Hematopoietic multipotent progenitor cell treated with erythropoietin and hydrocortisone succinate and interleukin-3 and kit ligand, for 17 days (in vitro differentiated cells): ENCODE measurements around the gene R3HCC1L.

ENCODE experiments used
- DNase-seq: peaks from one replicate; pipeline ENCODE4 v3.0.0-alpha.2; 2015; ENCODE audit warnings: low spot score

R3HCC1L gene

DNA sequence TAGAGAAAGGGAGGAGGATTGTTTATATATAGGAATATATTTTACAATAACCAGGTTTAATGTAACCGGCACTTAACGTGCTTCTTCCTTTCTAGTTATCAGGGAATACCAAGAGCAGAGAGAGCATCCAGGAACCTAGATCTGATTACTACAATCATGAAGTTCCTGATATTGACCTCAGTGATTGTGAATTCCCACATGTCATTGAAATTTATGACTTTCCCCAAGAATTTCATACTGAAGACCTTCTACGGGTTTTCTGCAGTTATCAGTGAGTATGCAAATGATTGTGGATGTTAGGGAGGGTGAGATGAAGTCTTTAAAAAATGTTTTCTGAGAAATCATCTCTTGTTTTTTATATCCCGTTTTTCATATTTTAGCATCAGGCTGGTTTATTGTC lies 97.0 kb downstream of the R3HCC1L start:
- DNase-seq: no peak

DNA sequence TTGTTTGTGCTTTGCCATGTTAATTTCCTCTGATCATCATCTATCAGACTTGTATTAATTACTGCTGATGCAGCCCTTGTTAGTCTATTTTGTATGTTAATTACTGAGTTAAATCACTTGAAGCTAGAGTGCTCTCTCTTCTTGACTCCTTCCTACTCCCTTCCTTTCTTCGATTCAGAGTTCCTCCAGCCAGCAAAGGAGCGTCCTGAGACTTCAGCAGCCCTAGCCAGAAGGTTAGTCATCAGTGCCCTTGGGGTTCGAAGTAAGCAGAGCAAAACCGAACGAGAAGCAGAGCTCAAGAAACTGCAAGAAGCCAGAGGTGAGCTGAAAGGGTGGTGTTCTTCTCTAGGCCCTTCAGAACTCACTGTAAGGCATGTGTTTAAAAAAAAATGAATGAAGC lies 101.4 kb downstream of the R3HCC1L start:
- DNase-seq: peak; percentile 56

DNA sequence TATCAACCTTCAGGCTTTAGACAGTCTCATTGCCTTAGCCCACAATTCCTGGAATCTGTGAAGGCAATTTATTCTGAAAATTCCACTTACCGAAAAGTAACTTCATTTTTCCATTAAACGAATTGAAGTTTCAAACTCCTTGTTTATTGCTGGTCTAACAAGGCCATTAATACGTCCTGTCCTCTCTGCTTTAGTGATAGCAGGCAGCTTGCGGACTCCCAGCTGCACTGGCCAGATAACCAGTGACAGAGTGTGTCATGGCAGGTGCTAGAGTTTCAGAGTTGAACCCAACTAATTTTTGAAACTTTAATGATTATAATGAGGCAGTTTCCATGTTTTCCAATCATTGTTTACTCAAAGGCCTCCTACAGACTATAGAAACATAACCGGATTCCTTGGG lies 102.4 kb downstream of the R3HCC1L start:
- DNase-seq: peak; percentile 87

DNA sequence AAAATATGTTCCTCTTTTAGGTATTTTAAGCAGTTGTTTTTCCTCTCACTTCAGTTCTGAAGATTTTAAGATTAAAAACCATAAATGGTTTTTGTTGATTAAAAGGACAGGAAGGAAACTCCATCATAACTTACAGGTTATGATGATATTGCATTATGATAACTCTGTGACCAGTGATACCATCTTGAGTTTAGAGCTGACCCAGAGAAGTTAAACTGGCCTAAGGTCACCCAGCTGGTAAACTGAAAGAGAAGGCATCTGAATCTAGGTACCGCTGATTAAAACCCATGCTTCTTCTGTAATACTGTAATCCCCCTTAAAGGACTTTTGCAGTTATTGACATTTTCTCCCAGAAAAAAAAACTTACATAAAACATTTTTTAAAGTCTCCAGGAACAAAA lies 103.9 kb downstream of the R3HCC1L start:
- DNase-seq: peak; percentile 42

DNA sequence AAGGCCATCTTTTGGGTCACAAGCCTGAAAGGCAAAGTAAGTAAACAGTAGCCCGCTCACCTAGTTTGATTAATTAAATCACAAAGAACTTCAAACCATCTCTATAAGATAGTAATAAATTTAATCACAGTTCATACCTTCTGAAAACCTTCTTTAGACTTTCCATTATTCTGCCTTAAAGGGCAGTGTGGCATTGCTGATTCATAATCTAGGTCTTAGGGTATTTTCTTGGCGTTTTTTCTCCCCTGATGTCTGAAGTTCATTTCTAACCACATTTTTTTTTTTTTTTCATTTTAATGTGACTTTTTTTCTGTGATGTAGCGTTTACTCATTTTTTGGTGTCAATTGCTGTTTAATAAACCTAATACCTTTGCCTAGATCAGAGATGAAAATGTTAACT lies 106.1 kb downstream of the R3HCC1L start:
- DNase-seq: no peak

DNA sequence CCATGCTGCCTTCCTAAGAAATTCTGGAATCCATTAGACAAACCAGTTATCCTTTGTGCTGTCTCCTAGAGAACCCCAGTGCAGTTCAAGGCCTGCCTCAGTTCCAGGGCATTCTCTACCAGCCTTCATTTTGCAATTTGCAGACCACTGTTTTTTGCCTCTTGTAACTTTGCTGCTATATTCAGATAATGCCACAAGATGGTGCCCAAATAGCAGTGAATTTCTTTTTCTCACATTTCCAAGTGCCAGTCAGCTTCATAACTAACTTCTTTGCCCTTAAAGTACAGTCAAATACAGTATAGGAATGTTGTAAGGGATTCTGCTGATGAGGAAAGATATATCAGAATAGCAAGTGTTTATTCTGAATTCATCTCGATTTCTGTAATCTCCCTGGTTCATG lies 108.4 kb downstream of the R3HCC1L start:
- DNase-seq: peak; percentile 68

DNA sequence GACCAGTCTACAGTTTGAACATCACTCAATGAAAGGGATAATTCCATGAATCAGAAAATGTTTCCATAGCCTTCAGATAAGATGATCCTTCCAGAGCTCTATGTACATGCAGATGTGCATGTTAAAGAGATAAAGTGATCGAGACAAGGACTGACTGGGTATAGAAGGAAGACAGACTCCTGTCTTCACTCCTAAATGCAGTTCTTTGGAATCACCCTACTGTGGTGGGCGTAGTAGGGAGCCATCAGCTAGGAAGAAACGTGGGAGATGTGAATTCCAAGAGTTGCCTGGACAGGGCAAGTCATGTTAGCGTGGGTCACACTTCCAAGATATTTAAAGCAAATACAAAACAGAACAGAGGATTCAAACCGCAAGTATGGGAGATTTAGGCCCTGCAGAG lies 109.7 kb downstream of the R3HCC1L start:
- DNase-seq: no peak

DNA sequence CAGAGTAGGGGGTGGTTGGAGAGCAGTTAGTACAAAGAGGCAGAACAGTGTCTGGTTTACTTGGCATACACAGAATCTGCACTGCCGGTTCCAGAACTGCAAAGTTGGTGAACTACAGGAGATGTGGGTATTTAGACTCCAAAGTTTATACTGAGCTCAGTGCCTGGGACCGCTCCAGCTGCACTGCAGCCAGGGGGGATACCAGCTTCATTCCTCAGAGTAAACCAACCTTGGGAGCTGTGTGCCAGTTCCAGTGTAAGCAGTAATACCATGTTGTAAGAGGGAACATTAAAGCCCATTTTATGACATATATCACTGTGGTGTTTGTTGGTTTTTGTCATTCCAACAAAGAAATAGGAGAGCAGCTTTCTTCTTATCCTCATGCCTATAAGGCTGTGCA lies 110.1 kb downstream of the R3HCC1L start:
- DNase-seq: no peak

DNA sequence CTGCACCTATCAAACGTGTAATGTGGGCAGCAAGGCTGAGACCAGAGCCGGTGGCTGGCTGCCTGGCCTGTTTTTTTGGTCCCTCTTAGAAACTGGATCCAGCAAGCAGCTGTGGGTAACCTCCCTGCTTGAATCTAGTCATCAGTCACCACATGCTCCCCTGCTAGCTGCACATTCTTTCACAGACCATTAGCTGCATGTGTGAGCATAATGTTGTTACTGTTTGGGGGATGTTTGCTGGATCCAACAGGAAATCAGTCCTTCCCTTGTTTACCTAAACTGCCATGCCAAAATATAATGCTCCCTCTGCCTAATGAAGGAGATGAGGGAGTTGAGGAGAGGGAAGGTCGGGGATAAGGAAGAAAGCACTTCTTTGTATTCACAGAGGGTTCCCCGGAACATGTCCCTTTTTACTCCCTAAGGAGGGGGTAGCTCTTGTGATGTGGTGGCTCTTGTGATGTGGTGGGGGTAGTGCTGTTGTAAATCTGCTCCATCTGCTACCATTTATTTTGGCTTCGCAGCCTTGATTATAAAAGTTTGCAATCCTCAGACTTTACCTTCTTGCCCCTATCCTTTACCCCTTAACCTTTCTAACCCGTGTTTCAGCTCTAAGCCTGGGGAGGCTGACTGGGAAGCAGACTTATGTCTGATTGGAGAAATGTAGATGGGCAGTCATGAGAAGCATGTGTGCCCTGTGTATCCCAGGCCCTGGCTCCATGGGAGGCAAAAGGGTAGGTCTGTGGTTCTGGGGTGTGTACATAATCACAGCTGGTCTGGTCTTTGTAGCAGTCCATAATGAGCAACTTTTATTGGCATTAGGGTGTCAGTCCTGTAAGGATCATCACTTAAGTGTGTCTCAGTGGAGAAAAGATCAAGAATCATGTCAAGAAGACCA lies 112.7 kb downstream of the R3HCC1L start:
- no peak for DNase-seq

DNA sequence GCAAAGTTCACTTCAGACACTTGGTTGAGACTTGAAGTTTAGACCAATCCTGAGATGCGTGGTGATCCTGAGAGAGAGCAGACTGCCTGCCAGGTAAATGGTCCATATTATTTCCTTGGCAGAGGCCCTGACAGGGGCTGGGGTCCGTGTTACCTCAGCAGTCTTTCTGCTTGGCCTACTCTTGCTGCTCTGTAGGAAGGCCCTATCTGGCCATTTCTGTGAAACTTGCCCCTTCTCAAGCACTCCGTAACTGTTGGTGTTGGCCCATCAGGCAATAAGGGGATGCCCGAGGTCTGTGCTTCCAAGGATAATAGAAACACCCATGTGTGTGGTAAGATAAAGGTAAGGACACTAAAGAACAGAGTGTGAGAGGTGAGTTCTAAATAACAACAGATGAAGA lies 113.6 kb downstream of the R3HCC1L start:
- DNase-seq: no peak

DNA sequence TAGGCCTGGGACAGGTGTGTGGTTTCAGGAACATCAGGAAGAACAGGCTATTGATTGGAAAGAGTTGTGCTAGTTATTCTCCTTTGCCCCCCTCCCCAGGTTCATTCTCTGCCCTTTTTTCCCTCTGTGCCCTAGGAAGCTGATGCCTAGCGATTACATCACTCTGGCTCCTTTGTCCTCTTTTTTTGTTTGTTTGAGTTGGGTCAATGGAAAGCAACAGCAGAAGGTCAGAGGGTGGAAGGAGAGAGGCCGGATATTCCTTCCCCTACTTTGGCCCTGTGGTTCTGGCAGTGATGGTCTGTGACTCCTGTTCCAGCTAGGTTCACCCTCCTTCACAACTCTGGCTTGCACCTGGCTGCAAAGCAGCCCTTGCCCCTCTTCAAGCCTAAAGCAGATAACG lies 114.7 kb downstream of the R3HCC1L start:
- DNase-seq: no peak

DNA sequence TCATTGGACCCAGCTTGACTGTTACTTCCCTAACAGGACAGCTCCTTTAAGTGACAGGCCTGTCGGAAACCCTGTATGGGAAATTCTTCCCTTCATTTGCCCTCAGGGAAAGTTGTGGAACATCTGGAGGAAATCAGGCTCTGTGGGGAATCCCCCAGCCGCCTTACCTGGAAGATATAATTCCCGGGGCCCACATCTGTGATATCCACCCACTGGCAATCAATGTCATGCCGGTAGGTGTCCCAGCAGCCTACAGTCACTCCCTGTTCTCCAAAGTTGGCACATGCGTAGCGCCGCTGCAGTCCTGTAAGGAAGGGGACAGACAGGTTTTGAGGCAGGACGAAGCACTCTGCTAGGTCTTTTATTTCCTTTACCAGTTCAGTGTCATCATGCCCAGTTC lies 116.9 kb downstream of the R3HCC1L start:
- DNase-seq: no peak

DNA sequence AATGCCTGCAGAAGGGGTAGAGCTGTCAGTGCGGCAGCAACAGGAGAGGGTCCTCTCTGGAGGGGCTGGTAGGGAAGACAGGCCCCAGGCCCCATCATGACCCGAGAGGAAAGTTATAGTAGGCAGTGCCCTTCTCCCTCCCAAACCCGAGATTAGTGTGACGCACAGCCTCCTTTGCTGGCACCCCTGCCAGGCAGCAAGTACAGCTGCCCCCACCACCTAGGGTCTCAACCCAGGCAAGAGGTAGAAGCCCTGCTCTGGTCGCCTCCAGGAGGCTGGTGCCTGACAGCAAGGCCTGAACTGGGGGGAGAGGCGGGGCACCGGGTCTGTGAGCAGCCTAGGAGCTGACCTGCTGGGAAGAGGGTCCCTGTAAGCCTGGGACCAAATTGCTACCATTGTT lies 118.0 kb downstream of the R3HCC1L start:
- DNase-seq: no peak

DNA sequence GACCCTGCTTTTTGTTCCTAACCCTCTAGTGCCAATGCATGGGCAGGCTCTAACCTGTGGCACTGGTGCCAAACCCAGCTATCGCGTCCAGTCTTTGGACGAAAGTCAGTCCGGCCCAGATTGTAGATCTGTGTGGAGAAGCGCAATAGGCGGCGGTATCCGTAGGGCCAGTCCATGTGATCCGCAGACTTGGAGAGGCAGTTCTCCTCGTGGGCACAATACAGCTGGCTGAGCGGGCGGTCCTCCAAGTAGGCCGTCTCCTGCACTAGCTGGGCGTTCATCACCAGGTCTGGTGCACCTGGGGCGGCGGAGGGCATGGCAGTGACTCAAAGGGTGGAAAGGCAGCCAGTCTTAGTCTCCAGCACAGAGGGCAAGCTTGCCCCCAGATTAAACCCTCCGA lies 119.0 kb downstream of the R3HCC1L start:
- DNase-seq: no peak

DNA sequence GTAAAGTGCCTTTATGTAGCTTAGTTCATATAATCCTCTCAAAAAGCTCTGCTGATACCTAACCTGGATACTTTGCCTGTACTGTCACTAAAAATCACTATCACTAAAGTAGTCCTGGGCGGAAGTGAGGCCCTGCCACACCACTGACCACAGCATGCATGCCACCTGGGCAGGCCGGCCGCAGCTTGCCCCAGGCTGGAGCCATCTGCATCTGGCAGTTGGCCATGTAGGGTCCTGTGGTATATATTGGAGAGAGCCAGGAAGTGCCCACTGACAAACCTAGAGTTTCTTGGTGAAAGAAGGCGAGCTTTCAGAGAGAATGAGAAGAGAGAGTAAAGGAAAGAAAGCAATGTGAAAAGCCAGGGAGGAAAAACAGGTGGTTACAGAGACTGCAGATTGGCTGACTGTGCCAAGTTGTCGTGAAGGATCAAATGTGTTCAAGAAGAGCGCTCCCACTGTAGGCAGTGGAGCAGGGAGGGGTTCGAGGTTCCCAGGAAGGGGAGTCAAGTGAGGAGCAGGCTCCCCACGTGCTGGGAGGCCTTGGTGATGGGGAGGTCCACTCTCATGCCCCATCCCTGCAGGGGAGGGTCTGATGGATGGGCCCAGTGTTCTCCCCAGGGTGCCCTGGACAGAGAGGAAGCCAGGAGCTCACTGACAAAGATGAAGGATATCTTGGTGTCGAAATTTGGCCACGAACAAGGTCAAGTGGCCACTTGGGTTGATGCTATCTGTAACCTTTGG lies 119.9 kb downstream of the R3HCC1L start:
- DNase-seq: no peak

DNA sequence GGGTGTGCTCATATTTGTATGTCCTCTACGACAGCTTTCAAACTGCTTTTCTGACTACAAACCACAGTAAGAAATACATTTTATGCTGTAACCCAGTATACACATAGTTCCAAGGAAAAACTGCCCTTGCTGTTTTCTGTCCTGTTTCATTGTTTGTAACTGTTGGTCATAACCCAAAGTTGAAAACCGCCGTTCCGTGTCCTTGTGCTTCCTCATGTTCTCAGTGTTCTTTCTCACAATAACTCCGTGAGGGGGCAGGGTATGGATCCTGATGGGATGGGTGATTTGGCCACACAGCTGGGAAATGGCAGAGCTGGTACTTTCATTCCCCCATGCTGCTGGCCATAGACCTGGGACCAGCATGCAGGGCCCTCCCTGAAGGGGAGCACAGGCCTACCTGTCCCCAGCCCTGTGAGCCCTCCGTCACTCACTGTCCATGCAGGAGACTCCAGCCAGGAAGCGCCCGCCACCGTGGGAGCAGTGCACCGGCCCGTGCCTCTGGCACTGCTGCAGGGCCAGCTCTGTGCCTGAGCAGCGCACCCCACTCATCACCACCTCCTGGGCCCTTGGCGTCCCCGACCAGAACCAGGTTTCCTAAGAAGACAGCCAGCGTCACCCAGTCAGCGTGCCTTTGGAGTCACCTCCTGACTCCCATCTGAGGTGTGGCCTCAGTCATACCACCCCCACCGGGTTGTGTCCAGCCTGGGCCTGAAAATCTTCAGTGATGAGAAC lies 120.9 kb downstream of the R3HCC1L start:
- no peak for DNase-seq

DNA sequence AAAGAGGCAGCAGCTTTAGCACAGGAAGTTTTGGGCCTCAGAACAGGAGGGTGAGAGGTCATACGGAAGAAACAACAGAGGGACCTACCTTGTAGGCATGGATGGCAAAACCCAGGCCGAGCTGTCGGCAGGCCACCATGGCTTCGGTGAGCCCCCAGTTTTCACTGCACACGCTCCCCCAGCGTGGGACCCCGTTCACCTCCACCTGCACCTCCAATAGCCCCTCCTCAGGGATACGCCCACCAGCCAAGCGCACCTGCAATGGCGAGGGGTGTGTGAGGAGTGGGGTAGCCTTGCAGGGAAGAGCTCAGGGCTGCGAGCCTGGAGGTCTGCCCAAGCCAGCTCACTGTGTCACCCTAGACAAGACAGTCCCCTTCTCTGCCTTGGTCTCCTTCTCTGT lies 122.2 kb downstream of the R3HCC1L start:
- DNase-seq: no peak

DNA sequence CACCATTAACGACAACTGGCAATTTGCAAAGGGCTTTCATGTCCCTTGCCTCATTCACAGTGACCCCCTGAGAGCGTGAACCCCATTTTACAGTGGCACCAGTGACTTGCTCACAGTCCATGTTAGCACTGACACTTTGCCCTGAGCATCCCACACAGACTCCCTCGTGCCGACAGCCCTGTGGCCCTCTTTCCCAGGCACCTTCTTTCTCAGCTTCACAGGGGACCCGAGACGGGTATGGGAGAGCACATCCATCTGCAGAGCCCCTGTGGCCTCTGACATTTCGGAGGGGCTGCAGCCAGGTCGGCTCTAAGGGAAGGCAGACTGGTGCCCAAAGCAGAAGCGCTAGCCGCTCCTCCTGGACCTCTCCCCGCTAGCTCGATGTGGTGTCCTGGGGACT lies 122.7 kb downstream of the R3HCC1L start:
- no peak for DNase-seq

DNA sequence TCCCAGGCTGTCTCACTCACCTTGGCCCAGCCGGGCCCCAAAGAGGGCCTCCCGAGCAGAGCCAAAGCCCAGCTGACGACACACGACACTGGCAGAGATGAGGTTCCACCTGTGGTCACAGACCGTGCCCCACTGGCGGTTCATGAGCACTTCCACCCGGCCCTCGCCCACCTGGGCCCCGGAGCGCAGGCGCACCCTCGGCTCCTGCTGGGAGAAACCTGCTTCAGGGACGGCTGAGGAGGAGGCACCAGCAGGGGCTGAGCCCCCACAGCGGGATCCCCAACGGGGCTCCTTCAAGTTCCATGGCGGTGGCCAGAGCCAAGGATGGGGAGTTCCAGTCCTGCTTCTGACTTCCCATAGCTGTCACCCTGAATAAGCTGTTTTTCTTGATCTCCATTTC lies 123.5 kb downstream of the R3HCC1L start:
- no peak for DNase-seq

DNA sequence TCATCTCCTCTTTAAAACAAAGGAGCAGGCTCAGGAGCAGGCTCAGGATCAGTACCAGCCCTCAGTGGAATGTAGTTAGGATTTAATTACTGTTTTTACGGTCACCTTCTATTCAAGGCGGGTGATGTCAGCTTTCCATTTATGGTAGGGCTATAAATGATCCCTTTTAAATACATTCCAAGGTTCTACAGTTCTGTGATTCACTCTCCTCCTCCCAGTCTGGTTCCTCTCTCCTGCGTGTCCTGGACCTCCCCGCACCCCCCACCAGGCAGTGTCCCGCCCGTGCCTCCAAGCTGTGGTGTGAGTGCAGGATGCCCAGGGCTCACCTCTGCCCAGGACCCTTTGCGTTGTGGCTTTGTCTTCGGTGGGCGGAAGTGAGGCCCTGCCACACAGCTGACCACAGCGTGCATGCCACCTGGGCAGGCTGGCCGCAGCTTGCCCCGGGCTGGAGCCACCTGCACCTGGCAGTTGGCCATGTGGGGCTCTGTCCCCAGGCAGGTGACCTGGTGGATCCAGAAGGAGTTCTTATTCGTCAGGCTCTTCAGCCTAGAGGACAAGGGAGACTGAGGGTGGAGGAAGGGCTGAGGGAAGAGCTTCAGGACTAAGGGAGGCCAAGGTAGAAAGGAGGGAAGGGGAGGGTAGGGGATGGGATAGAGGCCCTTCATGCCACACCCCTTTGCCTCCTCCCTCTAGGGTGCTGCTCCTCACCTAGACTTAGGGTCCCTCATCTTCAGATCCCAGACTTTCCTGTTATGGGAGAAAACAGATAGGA lies 124.4 kb downstream of the R3HCC1L start:
- no peak for DNase-seq

DNA sequence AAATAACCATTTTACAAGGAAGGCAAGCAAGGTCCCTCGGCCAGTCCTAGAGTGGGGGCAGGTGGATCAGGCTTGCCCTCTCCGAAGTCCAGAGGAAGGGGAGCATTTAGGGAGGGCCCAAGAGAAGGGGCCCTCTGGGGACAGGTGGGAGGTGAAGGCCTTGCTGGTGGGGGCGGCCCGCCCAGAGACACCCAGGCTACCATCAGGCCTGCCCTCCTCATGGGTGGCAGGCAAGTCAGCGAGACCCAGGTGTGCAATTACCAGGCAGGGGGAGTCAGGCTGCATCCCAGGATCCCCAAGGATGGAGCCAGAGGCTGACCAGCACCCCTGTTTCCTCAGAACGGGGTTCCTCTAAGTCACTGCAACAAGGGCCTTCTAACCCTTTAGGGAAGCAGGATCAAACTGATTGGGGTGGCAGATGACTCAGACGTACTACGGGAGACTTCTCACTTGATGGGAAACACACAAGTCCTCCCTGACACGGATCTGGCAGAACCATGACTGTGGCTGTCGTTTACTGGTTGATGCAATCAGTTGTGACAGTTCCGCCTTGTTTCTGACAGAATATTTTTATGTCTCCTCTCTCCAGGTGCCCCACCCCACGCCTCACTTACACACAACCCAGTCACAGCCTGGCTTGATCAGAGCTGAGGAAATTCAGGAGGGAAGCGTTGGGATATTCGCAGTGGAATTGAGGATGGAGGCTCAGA lies 125.3 kb downstream of the R3HCC1L start:
- DNase-seq: no peak
